HG03097 (cell line): Measurements from ENCODE around the gene TCHP.

Source experiments
- ATAC-seq: cut with Tn5 transposase; IDR thresholded peaks from one replicate; pipeline ENCODE4 v1.9.1; 2021; ENCODE audit not compliant: unreplicated experiment, low FRiP score

The TCHP gene

GRCh38 chr12:109930028-109930800 is 30.1 kb downstream of the TCHP start:
- no peak for ATAC-seq

- no peak for ATAC-seq
Measured at GRCh38 chr12:109931143-109931542, 31.1 kb downstream of the TCHP start.

- no peak for ATAC-seq
Measured at GRCh38 chr12:109932878-109933503, 32.9 kb downstream of the TCHP start.

DNA sequence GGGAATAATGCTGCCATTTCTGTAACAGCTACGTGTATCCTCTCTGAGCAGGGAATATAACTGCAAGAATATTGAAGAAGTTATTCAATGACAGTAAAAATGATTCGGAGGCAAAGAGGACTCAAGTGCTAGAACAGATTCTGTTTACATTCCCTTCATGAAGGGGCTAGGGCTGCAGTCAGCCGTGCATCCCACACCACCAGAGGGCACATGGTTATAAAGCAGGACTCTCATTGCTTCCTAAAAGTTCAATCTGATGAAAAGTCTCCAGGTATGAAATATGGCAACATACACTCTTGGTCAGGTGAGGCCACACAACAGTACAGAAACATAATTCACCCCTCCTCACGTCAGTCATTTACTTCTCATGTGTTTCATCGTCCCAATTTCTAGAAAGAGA is 34.0 kb downstream of the TCHP start:
- no peak for ATAC-seq

DNA sequence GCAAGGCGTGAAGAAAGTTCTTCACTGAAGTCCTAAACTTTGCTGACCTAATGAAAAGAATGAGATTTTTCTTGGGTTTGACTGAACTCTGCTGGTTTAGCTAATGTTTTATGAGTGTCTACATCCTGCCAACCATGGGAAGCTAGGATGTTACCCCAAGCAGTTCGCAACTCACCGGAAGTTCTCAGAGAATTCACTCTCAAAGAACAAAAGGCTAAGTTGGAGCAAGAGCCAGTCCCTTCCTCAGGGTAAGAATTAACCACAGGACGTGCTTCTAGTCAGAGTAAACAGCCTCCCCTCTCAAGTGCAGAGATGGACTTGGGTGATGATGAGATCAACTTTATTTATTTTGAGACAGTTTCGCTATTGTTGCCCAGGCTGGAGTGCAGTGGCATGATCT is 37.3 kb downstream of the TCHP start:
- no peak for ATAC-seq

DNA sequence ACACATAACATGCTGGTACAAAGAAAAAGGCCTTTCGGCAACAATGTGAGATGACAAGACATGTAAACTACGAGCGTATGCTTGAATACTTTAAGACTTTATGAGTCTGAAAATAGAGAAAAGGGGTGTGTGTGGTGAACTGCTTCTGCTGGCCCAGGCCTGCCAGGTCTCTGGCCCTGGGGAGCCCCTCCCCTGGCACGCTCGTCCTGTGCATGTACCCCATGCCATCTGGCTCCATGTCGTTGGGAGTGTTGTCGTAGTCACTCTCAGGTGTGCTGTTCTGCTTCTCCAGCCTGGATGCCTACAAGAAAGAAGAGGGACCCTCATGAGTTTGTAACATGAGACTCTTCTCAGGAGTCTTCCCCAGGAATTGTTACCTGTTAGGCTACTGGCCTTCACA is 38.9 kb downstream of the TCHP start:
- ATAC-seq, result no peak

GRCh38 chr12:109939504-109939903 is 39.4 kb downstream of the TCHP start:
- no peak for ATAC-seq

- no peak for ATAC-seq
Measured at GRCh38 chr12:109940339-109940923, 40.4 kb downstream of the TCHP start.

DNA sequence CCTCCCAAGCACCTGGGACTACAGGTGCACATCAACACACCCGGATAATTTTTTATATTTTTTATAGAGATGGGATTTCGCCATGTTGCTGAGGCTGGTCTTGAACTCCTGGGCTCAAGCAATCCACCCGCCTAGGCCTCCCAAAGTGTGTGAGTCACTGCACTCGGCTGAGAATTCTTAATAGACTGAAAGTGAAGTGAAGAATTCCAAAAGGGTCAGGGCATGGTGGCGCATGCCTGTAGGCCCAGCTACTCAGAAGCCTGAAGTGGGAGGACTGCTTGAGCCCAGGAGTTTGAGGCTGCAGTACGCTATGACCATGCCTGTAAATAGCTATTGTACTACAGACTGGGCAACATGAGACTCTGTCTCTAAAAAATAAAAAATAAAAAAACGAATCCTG is 43.7 kb downstream of the TCHP start:
- no peak for ATAC-seq

DNA sequence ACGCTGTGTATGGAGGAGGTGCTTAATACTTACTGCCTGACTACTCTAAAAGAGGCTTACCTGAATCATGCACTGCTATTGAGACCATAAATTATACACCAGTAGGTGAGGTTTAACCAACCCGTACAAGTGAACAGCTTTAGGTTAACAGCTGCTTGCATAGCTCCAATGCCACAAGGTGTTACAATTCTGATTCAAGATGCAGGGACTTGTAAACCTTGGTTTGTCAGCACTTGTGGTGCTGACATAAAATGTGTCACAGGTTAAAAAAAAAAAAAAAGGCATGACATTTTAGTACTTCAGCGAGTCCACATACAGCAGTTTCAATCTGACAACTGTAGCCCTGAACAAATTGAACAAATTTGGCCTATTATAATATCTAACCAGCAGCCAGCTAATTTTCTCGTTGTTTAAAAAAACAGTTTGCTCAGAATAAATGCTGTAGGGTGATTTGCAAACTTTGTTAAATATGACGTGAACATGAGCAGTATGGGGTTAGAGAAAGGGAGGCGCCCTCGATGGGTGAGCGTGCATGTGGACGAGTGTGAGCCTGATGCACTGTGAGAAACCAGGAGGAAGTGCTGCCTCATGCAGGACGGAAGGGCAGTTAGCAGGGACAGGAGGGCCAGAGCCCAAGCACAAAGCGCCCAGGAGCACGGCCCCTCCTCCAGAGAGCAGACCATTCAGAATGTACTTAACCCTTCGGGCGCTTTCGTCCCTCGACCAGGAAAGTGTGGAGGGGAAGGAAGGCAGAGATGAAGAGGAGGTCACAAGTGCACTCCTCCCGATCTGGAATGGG is 44.7 kb downstream of the TCHP start:
- ATAC-seq, result no peak

DNA sequence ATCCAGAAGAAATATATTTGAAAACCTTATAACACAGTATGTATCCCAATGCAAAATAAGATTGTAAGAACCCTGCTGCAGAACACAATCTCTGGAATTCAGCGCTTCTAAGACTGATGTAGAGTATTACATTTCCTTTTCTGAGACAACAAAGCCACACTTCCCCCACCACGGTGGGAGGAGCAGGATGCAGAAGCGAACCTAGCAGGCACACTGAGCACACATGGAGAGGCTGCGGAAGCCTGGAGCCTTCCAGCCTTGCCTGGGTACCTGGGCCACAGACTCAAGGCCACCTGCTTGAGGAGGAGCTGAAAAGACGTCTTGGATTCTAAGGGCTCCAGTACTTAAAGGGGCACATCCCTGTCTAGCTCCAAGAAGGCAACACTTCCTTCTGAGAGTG is 46.4 kb downstream of the TCHP start:
- ATAC-seq, result no peak

DNA sequence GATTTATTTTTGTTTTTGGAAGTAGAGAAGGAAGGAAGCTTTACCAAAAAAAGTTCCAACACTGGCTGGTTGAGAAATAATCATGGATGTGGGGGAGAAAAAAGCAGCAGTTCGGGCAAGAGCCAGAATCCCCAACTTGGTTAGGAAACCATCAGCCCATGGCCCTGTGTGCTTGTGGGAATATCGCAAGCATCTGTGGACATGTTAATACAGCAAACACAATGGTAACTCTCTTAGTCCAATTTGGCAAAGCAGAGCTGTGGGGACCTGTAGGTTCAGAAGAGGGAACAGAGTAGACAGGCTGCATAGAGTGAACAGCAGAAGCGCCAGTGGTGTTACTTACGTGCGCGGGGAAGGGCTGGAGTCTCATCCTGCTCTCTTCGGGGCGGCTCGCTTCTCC is 46.8 kb downstream of the TCHP start:
- no peak for ATAC-seq

DNA sequence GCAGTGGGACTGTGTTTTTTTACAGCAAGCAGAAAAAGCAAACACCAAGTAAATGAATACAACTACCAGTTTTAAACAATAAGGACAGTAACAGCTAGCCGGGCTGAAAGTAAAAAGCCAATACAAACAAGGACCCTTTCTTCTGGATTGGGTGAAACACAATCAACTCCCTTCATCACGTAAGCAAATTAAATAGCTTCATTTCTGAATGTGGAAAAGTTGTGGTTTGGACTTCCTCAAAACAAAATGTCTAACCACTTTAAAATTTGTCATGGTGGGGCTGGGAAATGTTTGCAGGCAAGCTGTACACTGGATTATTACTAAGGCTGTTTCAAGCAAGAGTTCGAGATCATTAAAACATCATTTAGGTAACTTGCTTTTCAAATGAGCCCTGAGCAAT is 47.4 kb downstream of the TCHP start:
- ATAC-seq, result no peak

- ATAC-seq, result no peak
Measured at GRCh38 chr12:109948368-109948767, 48.3 kb downstream of the TCHP start.

GRCh38 chr12:109949089-109949488 is 49.0 kb downstream of the TCHP start:
- no peak for ATAC-seq

- ATAC-seq, result no peak
Measured at GRCh38 chr12:109950625-109951024, 50.6 kb downstream of the TCHP start.

- ATAC-seq, result no peak
Measured at GRCh38 chr12:109951136-109951535, 51.1 kb downstream of the TCHP start.

- no peak for ATAC-seq
Measured at GRCh38 chr12:109951751-109952150, 51.7 kb downstream of the TCHP start.

- peak; percentile 57 for ATAC-seq
Measured at GRCh38 chr12:109952160-109952858, 52.2 kb downstream of the TCHP start.

DNA sequence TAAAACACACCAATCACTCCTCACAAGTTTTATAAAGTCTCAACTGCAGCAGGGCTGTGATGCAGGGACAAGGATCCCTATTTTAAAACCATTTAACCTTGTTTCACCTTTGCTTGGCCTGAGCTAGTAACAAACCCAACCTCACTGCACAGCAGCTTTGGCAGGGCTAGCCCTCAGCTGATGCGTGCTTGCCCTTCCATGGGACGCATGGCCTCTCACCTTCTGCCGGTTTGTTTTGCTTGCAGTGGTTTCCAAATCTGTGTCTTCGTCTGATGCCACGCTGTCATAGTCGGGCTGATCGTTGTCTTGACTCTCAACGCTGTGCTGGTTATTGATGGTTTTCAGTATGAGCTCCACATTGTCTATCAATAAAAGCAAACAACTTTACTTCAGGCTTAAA is 52.8 kb downstream of the TCHP start:
- ATAC-seq, result no peak

DNA sequence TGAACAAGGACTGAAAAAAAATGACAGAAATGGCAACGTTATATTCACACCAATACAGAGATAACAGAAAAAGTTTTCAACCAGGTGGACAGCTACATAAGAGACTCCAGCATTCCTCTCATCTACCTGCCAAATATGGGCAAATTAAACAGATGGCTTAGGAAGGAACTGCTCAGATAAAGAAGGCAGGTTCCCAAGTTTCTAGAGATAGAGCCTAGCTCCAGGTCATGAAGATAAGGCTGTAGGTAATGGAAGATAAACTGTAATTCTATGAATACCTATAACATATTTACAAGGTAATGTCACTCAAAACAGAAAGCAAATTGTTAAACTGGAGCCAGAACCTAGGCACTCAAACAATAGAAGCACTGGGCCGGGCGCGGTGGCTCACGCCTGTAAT is 53.6 kb downstream of the TCHP start:
- ATAC-seq, result no peak
